Astrocyte of the spinal cord (primary cell): Measurements from ENCODE around the gene CNTNAP4.
A peak's percentile ranks its signal among the peaks of the same experiment; 100 is the strongest.

Experiments
- DNase-seq: peaks from one replicate; pipeline ENCODE4 v3.0.0; 2011; ENCODE audit warnings: low read depth, low spot score
- H3K4me3 ChIP-seq: 2 replicates; pipeline ENCODE4 v1.5.1; 2011; ENCODE audit warnings: low read depth, mild to moderate bottlenecking, low read length, moderate library complexity
- in situ Hi-C: cut with HindIII; loops from 2 replicates; pipeline ENCODE4 v1.10.0; 2017; ENCODE audit warnings: low sequenced_read_pairs
- TF ChIP-seq, protein P1 (sequence below): IDR thresholded peaks from 2 replicates; pipeline ENCODE4 v1.5.1; 2012; ENCODE audit warnings: low read depth, mild to moderate bottlenecking, low read length, inconsistent platforms

The CNTNAP4 gene

DNA sequence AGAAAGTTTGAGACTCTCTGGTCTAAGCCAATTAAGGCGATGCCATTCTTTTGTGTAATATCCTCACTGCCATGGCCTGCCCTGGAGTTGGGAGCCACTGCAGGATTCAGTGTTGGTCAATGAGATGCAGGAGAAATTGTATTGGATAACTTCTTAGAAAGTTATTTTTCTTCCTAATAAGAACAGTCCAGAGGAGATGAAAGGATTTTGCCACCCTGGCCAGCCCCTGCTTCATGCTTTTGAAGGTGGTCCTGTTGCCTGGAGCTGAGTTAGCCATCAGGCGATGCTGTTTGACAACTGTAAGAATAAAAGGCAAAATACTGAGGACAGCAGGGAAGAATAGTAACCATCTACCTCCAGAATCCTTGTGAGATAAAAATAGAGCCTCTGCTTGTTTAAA lies 35.4 kb upstream of the CNTNAP4 start:
- TF ChIP-seq, protein P1, sequence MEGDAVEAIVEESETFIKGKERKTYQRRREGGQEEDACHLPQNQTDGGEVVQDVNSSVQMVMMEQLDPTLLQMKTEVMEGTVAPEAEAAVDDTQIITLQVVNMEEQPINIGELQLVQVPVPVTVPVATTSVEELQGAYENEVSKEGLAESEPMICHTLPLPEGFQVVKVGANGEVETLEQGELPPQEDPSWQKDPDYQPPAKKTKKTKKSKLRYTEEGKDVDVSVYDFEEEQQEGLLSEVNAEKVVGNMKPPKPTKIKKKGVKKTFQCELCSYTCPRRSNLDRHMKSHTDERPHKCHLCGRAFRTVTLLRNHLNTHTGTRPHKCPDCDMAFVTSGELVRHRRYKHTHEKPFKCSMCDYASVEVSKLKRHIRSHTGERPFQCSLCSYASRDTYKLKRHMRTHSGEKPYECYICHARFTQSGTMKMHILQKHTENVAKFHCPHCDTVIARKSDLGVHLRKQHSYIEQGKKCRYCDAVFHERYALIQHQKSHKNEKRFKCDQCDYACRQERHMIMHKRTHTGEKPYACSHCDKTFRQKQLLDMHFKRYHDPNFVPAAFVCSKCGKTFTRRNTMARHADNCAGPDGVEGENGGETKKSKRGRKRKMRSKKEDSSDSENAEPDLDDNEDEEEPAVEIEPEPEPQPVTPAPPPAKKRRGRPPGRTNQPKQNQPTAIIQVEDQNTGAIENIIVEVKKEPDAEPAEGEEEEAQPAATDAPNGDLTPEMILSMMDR = no peak
- no peak overlapping the region for H3K4me3 ChIP-seq
- in situ Hi-C loops = no loop called here
- no peak for DNase-seq

DNA sequence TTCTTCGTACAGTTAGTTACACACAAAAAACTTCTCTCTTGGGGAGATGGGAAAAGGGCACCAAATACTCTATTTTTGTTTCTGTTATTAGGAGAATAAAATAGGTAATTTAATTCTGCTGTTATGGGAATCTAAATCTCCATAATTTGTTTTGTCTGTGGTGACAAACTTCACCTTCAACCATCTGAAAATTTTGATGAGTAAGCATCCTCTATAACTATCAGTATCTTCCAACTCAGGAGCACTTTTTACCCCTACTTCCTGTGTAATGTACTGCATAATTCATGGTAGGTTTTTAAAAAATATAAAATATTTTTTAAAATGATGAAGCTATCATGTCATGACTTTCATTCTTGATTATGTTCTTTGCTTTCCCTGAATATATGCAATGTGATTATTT lies 33.6 kb upstream of the CNTNAP4 start:
- in situ Hi-C loops = no loop called here
- DNase-seq = no peak
- TF ChIP-seq, protein P1 = no peak
- H3K4me3 ChIP-seq = no peak overlapping the region

DNA sequence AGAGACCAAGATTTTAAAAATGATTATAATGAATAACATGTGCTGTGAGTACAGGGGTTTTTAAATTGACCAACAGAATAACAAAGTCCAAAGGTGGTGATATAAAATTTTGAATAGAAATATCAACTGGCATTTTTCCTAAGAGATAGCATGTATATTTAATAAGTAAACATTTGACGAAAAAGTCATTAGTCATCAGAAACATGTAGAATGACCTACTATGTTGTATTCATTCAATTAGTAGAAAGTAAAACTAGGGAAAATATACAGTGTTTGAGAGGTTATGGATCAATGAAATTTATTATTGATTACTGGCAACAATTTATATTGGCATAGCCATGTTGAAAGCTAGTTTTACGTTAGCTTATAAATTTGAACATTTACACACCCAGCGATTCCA lies 30.6 kb upstream of the CNTNAP4 start:
- TF ChIP-seq, protein P1 = no peak
- no peak for DNase-seq
- in situ Hi-C loops = no loop called here
- H3K4me3 ChIP-seq = no peak overlapping the region

DNA sequence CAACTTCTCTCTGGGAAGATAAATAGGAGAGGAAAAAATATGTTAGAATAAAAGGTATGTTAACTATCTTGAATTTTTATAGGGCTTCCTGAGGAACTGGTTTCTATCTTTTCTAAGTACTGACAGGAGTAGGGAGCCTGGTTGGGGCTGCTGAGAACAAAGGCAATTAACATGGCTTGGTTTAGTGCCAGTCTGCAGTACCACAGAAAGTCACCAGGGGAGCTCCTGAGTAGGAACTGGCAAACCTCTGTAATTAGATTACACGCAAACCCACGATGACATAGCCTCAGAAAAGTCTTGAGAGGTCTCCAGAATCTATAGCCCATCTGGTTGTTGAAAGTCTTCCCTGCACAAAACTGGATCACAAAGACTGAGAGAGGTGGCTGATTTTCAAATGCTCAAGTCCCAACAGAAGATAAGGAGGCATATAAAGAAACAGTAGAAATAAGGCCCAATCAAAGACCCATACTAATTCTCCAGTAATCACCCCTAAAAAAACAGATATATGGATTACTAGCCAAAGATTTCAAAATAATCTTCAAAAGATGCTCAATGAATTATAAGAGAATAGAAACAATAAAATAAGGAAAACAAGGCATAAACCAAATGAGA lies 11.7 kb upstream of the CNTNAP4 start:
- in situ Hi-C loops = no loop called here
- DNase-seq = peak; percentile 16
- H3K4me3 ChIP-seq = no peak overlapping the region
- TF ChIP-seq, protein P1 = peak; percentile 56

DNA sequence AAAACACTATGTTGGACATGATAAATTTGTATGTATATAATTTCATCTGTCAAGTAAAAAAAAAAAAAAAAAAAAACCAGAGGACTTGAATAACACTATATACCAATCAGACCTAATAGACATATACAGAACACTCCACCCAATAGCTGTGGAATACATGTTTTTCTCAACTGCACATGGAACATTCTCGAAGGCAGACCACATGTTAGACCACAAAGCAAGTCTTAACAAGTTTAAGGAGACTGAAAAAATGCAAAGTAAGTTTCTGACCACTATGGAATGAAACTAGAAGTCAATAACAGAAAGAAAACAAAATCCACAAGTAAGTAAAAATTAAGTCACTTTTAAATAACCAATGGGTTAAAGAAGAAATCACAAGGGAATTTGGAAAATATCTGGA lies 8.4 kb upstream of the CNTNAP4 start:
- peak; percentile 20 for DNase-seq
- in situ Hi-C loops = no loop called here
- H3K4me3 ChIP-seq = no peak overlapping the region
- TF ChIP-seq, protein P1 = no peak

DNA sequence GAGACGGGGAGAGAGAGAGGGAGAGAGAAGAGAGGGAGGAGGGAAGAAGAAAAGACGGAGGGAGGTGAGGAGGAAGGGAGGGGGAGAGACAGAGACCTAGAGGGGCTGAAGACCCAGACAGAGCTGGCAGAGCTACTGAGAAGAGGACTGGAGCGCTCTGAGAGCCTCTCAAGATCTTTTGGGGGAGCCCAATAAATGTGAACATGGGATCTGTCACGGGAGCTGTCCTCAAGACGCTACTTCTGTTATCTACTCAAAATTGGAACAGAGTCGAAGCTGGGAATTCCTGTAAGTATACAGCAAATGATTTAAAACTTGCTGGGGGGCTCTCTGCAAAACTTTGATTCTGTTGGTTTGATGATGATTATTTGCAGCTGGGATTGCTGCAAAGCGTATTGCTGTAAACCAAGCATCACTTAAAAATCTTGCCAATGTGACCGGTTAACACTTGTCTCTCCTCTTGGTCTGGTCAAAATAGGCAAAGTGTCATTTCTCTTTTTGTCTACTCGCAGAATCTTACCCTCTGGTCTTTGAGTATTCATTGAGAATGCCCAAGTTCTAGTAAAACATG lies 344 bp downstream of the CNTNAP4 start:
- in situ Hi-C loops = no loop called here
- TF ChIP-seq, protein P1 = no peak
- DNase-seq = no peak
- H3K4me3 ChIP-seq = no peak overlapping the region

DNA sequence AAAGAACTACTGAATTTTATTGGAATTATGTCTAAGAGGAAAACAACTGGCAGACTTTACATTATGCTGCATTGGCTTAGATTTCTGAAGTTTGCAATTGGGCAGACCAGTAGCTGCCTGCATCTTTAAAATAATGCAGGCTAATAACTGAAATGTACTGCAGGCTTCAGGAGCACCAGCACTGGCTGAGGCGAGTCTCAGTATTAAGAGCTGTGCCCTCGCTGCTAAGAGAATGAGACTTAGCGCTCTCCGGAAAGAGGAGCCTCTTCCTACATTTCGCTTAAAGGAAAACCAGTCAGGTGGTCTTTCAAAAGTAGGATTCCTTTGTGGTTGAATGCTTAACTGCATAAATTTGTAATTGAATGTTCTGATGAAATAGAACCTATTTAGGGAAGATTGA lies 885 bp downstream of the CNTNAP4 start:
- in situ Hi-C loops = no loop called here
- TF ChIP-seq, protein P1 = no peak
- DNase-seq = no peak
- no peak overlapping the region for H3K4me3 ChIP-seq
